Neural crest cell (in vitro differentiated cells): ENCODE measurements around the gene CELA2A. TPM values are rescaled to one million over a fixed set of nuclear protein-coding genes. Genes with fewer than 3 reads are reported as not detected.

ENCODE experiments used
- DNase-seq: peaks from one replicate; pipeline ENCODE4 v3.0.0; 2021; ENCODE audit warnings: low read depth, mixed read lengths, low spot score
- H3K27ac Mint-ChIP-seq: one replicate; pipeline ENCODE4 v1.8.0; 2021; ENCODE audit warnings: mild to moderate bottlenecking, mixed read lengths; ENCODE audit not compliant: unreplicated experiment
- H3K27me3 Mint-ChIP-seq: 2 replicates; pipeline ENCODE4 v1.8.0; 2021; ENCODE audit warnings: low read depth, mild to moderate bottlenecking, mixed read lengths
- H3K36me3 Mint-ChIP-seq: 2 replicates; pipeline ENCODE4 v1.8.0; 2021; ENCODE audit warnings: low read depth, mild to moderate bottlenecking, mixed read lengths
- H3K4me1 Mint-ChIP-seq: 2 replicates; pipeline ENCODE4 v1.8.0; 2021; ENCODE audit warnings: mixed read lengths
- H3K4me3 Mint-ChIP-seq: one replicate; pipeline ENCODE4 v1.8.0; 2021; ENCODE audit warnings: mild to moderate bottlenecking, mixed read lengths
- H3K9me3 Mint-ChIP-seq: 2 replicates; pipeline ENCODE4 v1.8.0; 2021; ENCODE audit warnings: mixed read lengths
- total RNA-seq: library from RNA; stranded (reverse); gene quantifications from 2 replicates; pipeline ENCODE4 v1.2.1, GENCODE V29; 2021
- TF ChIP-seq, protein P1 (sequence below): fragments of 200-600 bp; sonication (generic); conservative IDR thresholded peaks from 2 replicates; pipeline ENCODE4 v1.5.0; 2021; ENCODE audit warnings: antibody characterized with exemption, mild to moderate bottlenecking

CELA2A gene
- total RNA-seq, 1 donor from 2014 or later = not detected

DNA sequence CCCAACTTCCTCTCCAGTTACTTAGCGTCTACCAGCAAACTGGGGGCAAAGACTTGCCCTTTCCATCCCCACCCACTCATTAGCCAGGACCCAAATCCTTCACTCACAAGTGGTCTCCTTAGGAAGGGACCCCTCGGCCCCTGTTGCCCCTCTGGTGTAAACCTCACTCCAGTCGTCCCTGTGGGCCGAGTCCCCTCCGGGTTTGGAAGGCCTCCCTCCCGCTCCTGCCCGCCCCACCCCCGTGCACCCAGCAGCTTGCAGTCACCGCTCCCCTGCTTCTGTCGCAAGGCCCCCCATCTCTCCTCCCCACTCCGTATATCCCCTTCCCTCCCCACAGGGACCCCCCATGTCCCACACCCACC, 45.7 kb upstream of the CELA2A start:
- H3K27ac Mint-ChIP-seq = no peak overlapping the region
- H3K4me1 Mint-ChIP-seq = peaks cover 27% of the 10 kb centered on the region
- DNase-seq = no peak
- TF ChIP-seq, protein P1, sequence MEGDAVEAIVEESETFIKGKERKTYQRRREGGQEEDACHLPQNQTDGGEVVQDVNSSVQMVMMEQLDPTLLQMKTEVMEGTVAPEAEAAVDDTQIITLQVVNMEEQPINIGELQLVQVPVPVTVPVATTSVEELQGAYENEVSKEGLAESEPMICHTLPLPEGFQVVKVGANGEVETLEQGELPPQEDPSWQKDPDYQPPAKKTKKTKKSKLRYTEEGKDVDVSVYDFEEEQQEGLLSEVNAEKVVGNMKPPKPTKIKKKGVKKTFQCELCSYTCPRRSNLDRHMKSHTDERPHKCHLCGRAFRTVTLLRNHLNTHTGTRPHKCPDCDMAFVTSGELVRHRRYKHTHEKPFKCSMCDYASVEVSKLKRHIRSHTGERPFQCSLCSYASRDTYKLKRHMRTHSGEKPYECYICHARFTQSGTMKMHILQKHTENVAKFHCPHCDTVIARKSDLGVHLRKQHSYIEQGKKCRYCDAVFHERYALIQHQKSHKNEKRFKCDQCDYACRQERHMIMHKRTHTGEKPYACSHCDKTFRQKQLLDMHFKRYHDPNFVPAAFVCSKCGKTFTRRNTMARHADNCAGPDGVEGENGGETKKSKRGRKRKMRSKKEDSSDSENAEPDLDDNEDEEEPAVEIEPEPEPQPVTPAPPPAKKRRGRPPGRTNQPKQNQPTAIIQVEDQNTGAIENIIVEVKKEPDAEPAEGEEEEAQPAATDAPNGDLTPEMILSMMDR = no peak
- H3K4me3 Mint-ChIP-seq = peak overlapping the region; percentile 92
- peaks cover 13% of the 10 kb centered on the region for H3K27me3 Mint-ChIP-seq
- peaks cover 6% of the 10 kb centered on the region for H3K36me3 Mint-ChIP-seq
- no peaks in the 10 kb centered on the region for H3K9me3 Mint-ChIP-seq

DNA sequence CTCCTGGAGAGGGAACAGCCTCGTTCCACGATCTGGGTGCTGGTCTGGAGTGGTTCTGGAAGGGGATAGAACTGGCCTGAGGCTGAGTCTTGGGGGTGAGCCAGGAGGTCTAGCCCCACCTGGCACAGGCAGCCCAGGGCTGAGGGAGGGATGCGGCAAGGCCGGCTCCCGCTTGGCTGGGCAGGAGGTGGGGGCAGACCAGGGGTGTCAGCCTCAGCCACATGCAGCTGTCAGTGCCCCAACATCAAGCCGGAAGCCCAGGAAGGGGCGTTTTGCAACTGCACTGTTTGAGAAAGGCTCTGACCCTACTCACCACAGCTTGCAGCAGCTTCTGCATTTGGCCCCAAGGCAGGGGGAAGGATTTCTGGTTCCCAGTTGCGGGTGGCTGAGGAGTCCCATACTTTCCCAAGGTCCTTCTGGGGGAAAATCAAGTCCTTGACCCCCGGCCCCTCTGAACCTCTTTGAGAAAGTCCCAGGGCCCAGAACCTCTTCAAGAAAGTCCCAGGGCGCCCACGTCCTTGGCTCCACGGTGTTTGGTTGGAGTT, 44.9 kb upstream of the CELA2A start:
- Mint-ChIP-seq H3K36me3 (peaks cover 6% of the 10 kb centered on the region), H3K27me3 (peaks cover 13% of the 10 kb centered on the region), H3K9me3 (no peaks in the 10 kb centered on the region), H3K4me3 (peak overlapping the region; percentile 81), H3K27ac (no peak overlapping the region), H3K4me1 (peaks cover 34% of the 10 kb centered on the region)
- no peak for DNase-seq
- TF ChIP-seq, protein P1 = no peak

DNA sequence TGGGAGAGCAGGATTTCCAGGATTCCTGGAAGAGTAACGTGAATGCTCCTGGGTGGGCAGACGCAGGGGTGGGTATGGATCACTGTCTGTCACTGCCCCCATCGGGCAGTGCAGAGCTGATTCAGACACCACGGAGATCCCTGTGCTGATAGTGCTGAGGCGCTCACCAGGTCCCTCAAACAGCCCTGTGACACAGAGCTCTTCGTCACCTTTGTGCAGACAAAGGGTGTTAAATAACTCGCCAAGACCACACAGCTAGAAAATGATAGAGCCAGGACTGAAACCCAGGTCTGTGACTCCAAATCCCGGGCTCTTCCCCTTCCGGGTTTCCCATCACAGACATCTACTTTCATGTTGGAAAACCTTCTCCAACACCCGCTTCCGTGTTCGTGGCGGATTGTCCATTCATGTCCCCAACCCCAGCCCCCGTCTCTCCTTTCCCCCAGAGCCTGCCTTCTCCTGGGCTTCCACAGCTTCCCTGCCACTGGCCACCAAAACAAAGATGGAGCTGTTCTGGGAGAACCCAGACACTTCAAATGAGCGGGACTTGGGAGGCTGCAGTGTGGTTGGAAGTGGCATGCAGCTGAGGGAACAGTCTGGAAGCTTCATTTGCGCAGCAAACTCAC, 44.2 kb upstream of the CELA2A start:
- Mint-ChIP-seq H3K27me3 (peaks cover 8% of the 10 kb centered on the region), H3K36me3 (peaks cover 6% of the 10 kb centered on the region), H3K4me3 (peak overlapping the region; percentile 81), H3K9me3 (no peaks in the 10 kb centered on the region), H3K27ac (no peak overlapping the region), H3K4me1 (peaks cover 34% of the 10 kb centered on the region)
- no peak for DNase-seq
- TF ChIP-seq, protein P1 = no peak

DNA sequence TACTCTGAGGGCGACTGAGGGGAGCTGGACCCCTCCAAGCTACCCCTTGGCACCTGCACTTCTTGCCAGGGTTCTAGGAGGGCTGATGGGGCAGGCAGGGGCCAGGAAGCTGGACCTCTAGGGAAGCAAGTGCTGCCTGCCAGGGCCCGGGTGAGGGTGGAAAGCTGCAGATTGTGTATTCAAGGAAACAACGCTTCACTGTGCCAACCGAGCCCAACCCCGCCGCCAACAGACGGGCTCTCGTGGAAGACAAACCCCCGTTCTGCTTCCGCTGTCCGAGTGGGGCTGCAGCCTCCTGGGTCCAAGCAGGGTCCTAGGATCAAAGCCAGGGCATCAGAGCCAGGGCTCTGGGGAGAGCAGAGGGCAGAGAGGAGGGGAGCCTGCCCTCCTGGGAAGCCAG, 43.7 kb upstream of the CELA2A start:
- no peak overlapping the region for H3K27ac Mint-ChIP-seq
- peaks cover 6% of the 10 kb centered on the region for H3K36me3 Mint-ChIP-seq
- H3K4me3 Mint-ChIP-seq = peak overlapping the region; percentile 81
- no peaks in the 10 kb centered on the region for H3K9me3 Mint-ChIP-seq
- peaks cover 8% of the 10 kb centered on the region for H3K27me3 Mint-ChIP-seq
- TF ChIP-seq, protein P1 = no peak
- H3K4me1 Mint-ChIP-seq = peaks cover 34% of the 10 kb centered on the region
- no peak for DNase-seq

DNA sequence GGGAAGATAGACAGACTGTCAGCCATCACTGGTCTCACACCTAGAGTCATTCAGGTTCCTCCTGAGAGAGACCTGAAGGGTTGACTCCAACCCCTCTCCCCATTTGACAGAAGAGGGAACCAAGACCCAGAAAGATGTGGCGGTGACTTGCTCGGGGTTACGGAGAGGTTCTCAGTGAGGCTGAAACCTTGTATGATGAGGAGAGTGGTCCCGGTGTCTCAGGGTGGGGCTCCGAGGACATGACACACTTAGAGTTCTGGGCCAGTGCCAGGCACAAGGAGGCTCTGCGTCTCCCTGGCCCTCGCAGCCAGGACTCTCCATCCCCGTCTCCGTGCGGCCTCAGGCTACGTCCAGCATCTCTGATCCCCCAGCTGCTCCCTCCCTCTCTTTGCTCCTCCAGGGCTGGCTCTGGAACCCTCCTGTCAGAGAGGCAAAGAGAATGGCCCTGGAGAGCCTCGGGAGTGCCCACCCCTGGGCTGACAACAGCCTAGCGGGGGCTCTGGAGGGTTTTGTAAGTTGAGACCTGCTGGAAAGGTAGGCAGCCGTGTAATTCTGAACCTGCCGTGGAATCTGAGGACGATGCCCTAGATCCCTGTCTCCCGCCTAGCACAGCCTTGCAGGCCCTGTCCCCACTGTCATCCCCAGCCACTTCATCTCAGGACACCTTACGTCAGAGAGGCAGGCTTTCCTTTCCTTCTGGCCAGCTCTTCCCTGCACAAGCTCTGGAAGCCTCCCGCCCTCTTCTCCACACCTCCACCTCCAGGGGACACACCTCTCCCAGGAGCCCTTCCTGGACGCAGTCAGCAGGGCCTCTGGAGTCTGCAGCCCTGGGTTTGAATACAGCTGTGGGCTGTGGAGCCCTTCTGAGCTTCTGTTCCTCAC, 42.7 kb upstream of the CELA2A start:
- DNase-seq = no peak
- peaks cover 33% of the 10 kb centered on the region for H3K4me1 Mint-ChIP-seq
- peaks cover 6% of the 10 kb centered on the region for H3K36me3 Mint-ChIP-seq
- H3K27me3 Mint-ChIP-seq = peaks cover 8% of the 10 kb centered on the region
- H3K4me3 Mint-ChIP-seq = peak overlapping the region; percentile 72
- H3K27ac Mint-ChIP-seq = no peak overlapping the region
- TF ChIP-seq, protein P1 = no peak
- no peaks in the 10 kb centered on the region for H3K9me3 Mint-ChIP-seq
